Measurements from ENCODE around the gene XPO6.
"Not testable (repeated sequence)": the region's sequence is repeated elsewhere in the genome, so short reads cannot be mapped to it uniquely, and the experiment has no call there.

The XPO6 gene

GRCh38 chr16:28149011-28149888 lies 62.5 kb downstream of the XPO6 start:
- DNase-seq (ENCODE audit: low read depth) = no peak

- no peak for DNase-seq (ENCODE audit: low read depth)
Observed at GRCh38 chr16:28146536-28146935, 65.2 kb downstream of the XPO6 start.

GRCh38 chr16:28145796-28146195 lies 66.0 kb downstream of the XPO6 start:
- no peak for DNase-seq (ENCODE audit: low read depth)

GRCh38 chr16:28140788-28141618 lies 70.8 kb downstream of the XPO6 start:
- DNase-seq (ENCODE audit: low read depth) = no peak

DNA sequence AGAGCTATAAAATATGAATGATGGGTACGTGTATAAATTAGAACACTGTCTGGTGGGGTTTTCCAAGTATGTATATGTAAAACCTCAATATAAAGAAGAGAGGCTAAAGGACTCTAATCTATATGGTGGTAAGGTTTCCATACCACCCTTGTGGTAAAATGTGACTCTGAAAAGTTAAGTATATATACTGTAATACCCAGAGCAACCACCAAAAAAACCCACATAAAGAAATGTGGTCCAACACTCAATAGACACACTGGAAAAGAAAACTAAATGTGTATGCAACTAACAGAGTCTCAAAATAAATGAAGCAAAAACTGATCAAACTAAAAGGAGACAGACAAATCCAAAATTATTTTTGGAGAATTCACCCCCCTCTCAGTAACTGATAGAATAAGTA lies 72.2 kb downstream of the XPO6 start:
- DNase-seq (ENCODE audit: low read depth) = no peak

DNA sequence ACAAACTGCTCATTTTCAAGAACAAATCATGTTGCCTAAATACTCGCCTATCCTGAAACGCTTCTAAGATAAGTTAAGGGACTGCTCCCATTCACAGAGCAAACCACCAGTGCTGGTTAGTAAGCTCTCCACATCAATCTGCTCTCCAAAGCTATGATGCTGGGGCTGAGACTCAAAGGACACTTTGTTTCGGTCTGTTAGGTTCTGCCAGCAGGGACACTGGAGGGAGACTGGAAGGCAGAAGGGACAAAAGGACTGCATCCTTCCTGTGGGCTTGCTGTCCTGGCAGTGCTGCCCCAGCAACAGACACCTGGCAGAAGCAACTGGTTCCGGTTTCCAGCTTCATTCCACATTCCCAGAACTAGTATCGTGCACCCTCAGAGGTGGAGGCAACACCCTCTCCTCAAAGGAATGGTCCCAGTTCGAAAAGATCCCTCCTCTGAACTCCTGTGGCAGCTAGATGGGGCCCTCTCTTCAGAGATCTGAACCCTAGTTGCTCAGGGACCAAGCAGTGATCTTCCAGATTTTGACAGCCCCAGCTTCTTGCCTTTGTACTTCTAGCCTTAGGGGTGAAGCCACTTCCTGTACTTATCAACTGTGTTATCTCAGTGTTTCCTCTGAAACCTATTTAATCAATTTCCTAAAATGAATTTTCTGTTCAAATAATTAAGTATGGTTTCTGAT lies 74.9 kb downstream of the XPO6 start:
- DNase-seq (ENCODE audit: low read depth) = no peak

GRCh38 chr16:28133666-28134065 lies 78.1 kb downstream of the XPO6 start:
- DNase-seq (ENCODE audit: low read depth) = no peak

DNA sequence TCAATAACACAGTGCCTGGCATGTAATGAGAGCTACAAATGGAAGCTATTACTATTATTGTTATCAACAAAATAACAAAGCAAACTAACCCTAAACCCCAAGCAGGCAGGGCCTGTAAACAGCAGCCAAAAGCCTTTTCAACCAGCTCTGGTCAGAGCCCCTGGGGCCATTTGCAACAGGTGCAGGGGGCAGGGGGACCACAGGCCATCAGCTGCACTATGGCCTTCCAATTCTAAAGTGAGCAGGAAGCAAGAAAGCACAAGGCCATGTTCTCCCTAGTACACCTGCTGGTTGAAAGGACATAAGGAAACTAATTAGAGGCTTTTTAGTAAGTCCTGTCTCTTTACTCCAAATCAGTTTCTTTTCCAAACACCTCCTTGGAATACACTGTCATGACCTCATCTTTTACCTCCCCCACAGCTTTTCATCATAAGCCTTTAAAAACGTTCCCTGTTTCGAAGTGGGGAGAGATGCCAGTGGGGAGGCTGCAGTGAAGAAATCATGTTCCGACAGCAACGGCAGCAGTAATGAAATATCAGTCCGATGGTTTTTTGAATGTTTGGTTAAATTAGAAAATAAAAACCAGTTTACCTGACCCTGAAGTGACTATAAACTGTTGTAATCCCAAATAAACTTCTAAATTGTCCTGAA lies 79.9 kb downstream of the XPO6 start:
- DNase-seq (ENCODE audit: low read depth) = no peak

DNA sequence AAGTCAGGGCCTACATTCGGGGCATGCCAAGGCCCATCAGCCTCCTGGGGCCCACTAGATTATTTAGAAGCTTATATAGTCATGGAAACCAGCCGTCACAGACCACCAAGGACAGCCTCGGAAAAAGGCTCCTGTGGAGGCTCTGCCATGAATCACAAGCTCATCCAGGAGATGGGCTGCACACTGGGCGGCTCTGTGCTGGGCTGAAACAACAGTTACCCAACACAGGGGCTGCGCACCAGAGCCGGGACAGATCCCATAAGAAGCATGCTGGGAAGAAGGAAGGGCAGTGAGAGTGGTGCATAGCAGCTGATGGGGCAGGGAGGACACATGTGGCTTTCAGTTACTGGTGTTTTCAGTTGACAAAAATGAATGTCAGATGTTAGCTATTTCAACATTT lies 80.6 kb downstream of the XPO6 start:
- peak; percentile 49 for DNase-seq (ENCODE audit: low read depth)

DNA sequence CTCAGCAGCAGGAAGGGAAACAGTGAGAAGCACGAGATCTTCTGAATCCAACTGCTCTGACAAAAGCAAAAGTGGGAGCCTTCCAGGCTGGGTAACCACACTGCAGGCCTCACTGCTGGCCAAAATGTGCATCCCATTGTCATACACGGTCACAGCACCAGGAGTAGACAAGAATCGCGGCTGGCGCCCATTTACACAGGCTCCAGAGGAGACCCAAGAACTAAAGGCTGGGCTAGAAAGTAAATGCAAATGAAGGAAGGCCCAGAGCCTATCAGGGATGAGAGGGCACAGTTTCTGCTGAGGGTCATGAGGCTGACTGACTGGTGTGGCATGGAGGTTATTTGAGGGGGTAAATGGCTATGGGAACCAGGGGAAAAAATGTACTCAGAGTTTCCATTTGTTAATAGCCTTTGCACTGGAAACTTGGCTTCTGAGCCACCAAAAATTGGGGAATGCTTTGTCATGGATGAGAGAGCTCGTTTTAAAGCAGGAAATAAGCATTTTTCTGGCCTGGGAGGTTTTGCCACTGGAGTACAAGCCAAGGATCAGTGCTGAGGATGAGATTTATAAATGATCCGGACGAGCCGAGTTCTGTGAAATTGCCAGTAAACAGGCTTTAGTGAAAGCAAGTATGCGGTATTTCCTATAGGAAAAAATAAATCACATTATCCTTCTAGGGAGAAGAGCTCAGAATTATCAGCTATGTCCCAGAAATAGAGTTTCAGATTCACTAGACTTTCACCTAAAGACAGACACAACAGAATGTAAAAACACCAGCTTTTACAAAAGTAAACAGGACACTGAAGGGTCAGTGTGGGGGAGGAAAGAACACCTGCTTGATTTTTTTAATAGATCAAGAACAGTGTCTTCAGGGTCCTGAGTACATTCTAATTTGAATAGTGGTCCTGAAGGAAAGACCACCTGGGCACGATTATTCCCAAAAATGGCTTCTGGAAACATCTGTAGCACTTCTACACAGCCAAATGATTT lies 81.4 kb downstream of the XPO6 start:
- peak; percentile 85 for DNase-seq (ENCODE audit: low read depth)

GRCh38 chr16:28126684-28127620 lies 84.8 kb downstream of the XPO6 start:
- DNase-seq (ENCODE audit: low read depth) = no peak

DNA sequence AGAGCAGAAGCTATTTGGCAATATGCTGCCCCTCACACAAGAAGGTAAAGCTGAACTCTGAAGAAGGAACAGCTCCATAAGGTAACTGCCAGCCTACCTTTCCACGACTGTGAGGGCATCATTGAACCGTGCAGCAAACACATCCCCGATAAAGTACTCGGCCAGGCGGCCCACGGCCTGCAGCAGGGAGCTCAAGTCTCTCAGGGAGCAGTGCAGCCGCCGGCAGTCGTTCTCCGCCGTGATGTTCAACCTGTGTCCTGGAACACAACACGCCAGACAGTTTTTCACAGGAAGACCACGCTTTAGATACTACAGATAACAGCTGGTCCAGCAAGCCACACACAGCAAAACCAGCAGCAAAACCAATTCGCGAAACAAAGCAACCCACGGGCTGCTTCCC lies 86.2 kb downstream of the XPO6 start:
- DNase-seq (ENCODE audit: low read depth) = no peak

DNA sequence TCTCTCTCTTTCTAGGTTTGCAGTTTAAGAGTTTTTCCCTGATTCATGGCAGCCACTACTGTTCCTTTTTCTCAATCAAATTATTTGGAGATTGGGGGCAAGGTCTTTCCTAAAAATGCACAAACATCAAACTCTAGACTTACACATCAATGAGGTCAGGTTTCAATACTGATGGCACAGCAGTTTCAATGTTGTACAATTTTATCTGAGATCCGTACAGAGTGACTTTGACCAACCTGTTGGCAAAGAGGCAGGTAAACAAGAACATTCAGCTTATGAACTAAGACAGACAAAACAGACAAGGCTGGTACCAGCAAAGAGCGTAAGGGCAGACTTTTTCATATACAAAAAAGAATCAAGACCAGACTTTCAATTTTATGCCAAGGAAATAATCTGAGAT lies 90.2 kb downstream of the XPO6 start:
- DNase-seq (ENCODE audit: low read depth) = no peak

DNA sequence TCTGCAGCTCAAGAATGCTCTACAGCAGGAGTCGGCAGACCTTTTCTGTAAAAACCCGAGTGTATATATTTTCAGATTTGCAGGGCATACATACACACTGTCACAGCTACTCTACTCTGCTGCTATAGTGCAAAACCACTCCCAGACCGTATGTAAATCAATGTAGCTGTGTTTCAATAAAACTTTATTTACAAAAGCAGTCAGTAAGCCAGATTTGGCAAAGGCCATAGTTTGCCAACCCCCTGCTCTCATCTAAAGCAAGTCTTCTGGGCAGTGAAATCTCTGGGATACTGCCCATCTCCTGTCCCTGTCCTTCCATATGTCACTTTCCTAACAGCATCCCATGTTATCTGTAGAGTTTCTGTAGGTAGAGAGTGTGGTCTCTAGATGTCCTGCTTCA lies 91.0 kb downstream of the XPO6 start:
- DNase-seq (ENCODE audit: low read depth) = no peak

DNA sequence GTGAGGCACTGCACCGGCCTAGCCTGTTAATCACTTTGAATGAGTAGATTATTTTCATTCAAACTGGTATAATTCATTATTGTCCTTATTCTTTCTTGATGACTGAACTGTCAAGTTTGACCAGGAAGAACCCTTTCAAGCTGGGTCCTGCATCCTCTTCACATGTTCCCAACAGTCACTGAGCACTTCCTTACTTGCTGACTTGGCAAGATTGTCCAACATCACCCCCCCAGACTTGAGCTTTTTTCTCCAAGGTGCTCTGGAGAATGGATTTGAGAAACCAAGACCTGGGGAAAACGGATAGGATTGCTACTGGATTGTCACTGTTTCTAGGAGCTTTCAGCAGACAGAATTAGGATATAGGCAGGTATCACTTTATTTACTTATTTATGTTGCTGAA lies 93.1 kb downstream of the XPO6 start:
- no peak for DNase-seq (ENCODE audit: low read depth)

DNA sequence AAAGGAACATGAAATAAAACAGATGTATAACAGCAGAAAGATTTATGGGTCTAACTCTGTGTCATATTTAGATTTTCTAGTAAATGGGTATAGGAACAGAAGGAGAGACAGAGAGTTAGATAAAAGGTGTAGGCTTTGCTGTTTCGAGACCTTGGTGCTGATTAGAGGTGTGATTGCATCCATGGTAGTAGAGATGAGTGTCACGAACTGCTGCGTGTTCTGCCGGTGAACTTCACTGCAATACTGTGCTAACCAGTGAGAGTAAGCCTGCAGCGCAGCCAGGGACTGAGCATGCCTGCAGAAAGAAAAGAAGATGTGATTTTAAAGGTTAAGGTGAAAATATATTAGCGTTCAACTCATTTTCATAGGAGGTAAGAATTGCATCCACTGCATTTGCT lies 94.6 kb downstream of the XPO6 start:
- no peak for DNase-seq (ENCODE audit: low read depth)

DNA sequence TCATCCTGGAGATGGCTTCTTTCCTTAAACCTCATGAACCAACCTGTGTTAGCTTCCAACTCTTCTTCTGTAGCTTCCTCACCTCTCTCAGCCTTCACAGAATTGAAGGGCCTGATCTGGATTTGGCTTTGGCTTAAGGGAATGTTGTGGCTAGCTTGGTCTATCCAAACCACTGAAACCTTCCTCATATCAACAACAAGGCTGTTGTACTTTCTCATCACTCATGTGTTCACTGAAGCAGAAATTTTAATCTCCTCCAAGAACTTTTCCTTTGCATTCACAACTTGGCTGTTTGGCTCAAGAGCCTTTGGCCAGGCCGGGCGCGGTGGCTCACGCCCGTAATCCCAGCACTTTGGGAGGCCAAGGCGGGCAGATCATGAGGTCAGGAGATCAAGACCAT lies 95.9 kb downstream of the XPO6 start:
- not testable (repeated sequence) for DNase-seq (ENCODE audit: low read depth)

DNA sequence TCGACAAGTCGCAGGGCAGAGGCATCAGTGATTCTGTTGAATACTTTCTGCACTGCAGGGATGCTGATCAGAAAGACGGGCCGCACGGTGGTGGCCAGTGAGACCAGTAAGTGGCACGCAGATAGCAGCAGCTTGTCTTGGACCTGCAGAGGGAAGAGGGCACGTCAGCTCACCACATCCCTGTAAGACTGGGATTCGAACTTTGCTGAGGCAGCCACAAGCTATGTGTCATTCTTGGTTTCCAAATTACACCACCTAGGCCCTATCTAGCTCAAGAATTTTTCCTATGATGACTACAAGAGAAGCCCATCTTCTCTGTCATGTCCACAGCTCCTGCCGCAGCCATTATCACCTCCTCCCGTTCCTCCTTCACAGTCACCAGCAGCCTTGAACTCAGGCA lies 98.9 kb downstream of the XPO6 start:
- DNase-seq (ENCODE audit: low read depth) = no peak

GRCh38 chr16:28110977-28111376 lies 100.8 kb downstream of the XPO6 start:
- no peak for DNase-seq (ENCODE audit: low read depth)

GRCh38 chr16:28110479-28110878 lies 101.3 kb downstream of the XPO6 start:
- no peak for DNase-seq (ENCODE audit: low read depth)
